AG08395 (cell line): ENCODE results near the gene HOXB8.

ENCODE experiments used
- DNase-seq: peaks from one replicate; pipeline ENCODE4 v3.0.0; 2012; ENCODE audit warnings: mixed read lengths, low spot score

The HOXB8 gene

GRCh38 chr17:48596000-48596734 lies 18.9 kb downstream of the HOXB8 start:
- no peak for DNase-seq

GRCh38 chr17:48595278-48595999 lies 19.7 kb downstream of the HOXB8 start:
- DNase-seq = no peak

- no peak for DNase-seq
Observed at GRCh38 chr17:48594538-48595277, 20.4 kb downstream of the HOXB8 start.

DNA sequence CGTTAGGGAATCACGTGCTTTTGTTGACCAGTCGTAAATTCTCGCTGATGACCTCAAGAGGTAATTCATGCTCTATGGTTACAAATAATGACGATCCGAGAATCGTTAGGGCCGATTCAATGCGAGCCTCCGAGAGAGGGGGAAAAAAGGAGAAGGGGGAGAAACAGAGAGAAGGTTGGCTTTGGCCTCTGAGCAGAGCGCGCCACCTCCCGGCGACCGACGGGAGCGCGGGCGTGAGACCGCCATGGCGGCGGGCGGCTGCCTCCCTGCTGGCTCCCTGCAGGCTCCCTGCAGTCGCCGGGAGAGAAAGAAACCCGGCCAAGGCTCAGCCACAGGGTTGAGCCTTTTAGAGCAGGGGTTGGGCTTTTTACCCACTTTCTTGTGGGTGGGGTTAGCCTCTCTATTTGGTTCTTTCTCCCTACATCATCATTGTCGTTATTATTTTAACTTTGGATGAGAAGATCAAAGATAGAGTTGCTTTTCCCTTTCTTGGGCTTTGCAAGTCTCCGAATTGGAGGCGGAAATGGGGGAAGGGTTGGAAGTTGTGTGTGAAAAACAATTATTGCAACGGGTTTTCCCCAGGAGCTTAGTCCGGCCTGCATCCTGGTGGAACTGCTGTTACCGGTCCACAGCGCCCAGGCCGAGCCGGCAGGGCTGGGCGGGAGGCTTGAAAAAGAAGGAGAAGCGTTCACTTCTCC lies 21.1 kb downstream of the HOXB8 start:
- DNase-seq = peak; percentile 81

GRCh38 chr17:48593126-48593829 lies 21.8 kb downstream of the HOXB8 start, which contains the start of gene HOXB5:
TSS of gene HOXB5 (minus strand) at chr17:48593779. CDS start at chr17:48593682, 97 bp downstream.
- no peak for DNase-seq

- no peak for DNase-seq
Observed at GRCh38 chr17:48592577-48592976, 22.5 kb downstream of the HOXB8 start.

DNA sequence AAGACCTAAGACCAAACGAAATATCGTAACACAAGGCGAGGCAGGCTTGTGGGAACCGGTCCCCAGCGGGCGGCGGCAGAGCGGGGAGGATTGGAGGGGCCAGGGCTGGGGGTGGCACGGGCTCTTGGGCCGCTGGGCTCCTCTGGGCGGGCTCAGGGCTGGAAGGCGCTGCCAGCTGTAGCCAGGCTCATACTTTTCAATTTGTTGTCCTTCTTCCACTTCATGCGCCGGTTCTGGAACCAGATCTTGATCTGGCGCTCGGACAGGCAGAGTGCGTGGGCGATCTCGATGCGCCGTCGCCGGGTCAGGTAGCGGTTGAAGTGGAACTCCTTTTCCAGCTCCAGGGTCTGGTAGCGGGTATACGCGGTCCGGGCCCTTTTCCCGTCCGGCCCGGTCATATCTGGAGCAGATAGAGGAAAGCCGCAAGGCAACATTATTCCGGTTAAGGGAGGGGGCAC lies 23.0 kb downstream of the HOXB8 start:
- DNase-seq = no peak

GRCh38 chr17:48591255-48592056 lies 23.6 kb downstream of the HOXB8 start:
- no peak for DNase-seq

GRCh38 chr17:48590607-48591161 lies 24.4 kb downstream of the HOXB8 start:
- no peak for DNase-seq

DNA sequence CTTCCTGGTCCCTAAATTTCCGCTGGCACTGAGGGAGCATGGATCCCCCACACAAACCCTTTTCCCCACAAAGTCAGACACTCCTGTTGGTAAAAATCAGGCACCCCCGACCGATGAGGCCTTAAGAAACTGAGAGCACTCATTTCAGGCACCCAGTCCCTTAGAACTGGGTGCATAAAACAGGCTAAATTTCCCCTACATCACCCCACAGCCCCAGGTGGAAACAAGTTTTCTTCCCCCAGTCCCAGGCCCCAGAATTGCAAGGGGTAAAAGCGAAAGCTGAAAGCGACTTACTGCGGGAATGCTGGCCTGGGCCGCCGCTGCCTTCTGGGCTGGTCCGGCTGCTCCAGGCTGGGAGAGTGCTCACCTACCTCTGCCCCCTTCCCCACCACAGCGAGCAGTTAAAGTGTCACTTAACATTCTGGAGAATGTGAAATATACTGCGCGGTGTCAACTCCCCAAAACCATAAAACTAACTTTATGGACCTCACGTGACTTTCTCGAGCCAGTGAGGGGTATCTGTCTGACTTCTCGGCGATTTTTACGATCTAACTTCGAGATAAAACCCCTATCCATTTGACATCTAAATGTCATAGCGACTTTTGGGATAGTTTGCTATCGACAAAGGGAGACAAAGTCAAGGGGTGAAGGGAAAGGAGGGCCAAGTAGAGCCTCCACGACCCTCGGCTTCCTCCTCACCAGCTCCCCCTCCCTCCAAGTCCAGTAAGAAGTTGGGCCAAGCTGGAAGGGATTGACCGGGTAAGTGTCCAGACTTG lies 25.1 kb downstream of the HOXB8 start, which contains the start of gene HOXB3:
TSS of gene HOXB3 (minus strand) at position 411 of the 776 bp plus-strand sequence. CDS start 37,767 bp downstream, outside the sequence.
- peak; percentile 80 for DNase-seq

DNA sequence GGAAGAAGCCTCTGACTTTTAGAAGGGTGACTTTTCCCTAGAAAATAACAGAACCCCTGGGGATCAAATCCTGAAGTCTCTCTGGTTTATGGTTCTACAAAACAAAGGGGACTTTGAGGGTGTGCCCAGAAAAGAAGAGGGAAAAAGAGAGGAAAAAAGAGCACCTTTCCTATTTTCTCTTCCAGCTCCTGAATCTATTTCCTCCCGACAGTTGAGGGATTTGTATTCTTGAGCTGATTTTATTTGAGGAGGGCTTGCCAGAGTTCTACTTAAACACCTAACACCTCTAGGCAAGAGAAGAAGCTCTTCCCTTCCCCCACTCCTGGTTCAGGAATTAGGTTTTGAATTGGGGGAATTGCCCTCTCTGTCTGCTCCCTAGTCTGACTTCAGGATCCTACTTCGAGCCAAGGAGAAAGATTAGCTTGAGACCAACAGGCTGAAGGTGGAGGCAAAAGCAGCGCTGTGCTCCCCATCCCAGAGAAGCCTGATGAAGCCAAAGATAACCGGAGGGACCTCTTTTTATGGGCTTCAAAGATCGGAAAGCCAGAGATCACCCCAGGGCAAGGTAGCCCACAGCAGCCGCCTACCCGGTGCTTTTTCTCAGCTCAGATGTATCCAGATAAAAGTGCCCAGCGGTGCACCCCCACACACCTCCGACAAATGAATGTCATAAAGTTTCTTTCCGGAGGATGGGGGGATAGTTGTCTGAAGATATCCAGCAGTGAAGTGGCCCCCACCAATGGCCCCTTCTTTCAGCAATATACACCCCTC lies 25.8 kb downstream of the HOXB8 start:
- DNase-seq = no peak

GRCh38 chr17:48588528-48588927 lies 26.6 kb downstream of the HOXB8 start:
- no peak for DNase-seq

DNA sequence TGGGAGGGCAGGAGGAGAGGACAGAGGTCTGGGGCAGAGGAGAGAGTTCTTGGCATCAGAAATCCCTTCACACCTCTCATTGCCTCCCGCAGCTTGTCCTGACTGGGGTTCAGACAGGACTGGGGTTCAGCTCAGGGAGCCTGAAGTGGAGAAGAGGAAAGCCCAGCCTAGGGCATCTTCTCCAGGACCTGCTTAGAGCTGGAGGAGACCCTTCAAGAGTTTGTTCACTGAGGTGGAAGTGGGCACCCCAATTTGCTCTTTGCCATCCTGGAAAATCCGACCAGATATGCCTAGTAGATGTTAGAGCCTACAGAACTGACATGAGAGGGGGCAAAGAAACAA lies 27.0 kb downstream of the HOXB8 start:
- no peak for DNase-seq

DNA sequence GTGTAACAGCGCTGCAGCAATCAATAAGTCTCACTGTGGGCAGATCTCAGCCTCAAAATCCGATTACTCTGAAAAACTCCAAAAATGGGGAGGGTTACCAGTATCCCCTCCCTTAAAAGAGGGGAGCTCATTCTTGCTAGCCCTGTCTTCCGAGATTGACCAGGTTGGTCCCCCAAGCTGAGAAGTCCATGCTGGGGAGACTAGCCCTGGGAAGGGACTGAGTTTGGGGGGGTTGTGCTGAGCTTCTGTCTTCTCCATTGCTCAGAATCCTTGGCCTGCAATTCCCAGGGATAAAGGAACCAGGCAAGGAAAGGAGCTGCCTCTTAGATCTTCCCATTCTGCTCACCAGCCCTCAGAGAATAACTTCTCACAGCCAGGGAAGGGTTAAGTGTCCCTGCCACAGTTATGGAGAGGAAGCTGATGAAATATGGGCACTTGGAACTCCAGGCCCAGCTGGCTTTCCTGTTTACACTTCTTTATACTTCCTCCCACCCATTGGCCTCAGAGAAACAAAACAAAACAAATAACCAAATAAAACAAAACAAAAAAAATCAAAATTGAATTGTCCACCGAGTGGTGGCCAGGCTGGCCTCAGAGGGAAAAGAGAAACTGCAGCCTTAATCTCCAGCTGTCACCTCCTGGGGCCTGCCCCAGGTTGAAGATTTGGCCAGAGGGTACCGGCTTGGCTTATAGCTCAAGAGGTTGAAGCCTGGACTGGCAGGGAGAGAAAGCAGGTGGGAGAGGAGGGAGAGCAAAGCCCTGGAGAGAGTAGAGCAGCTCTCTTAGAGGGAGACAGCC lies 27.6 kb downstream of the HOXB8 start:
- DNase-seq = no peak

GRCh38 chr17:48586355-48587258 lies 28.5 kb downstream of the HOXB8 start:
- DNase-seq = no peak

DNA sequence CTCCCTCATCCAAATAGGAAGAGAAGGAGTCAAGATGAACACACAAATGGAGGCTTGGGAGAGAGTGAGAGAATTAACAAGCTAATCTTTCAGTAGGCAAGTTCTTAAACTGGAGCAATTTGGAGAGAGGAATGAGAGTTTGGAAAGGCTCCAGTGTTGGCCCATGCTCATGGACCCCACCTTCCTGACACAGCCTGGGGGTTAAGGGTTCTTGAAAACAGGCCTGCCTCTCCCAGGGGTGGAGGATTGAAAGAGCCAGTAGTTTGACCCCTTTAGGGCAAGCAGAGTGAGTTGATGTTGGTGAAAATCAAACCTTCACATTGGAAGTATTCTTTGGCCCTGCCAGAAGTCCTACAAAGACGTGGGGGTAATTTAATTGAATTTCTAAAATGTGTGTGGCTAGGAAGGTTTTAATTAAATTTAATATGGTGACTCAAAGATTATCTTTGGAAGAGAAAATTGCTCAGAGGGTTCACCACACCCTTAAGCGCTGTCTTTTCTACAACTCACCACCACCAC lies 30.8 kb downstream of the HOXB8 start:
- no peak for DNase-seq
